IMR-90 (cell line): ENCODE measurements around the gene MEF2D. TPM values are rescaled to one million over a fixed set of nuclear protein-coding genes. Genes with fewer than 3 reads are reported as not detected.

Source experiments
- ATAC-seq: fragments of 200-7000 bp; cut with Tn5 transposase; 2 replicates; pipeline ENCODE4 v1.9.1; 2020; ENCODE audit warnings: low read depth, mild to moderate bottlenecking, moderate library complexity
- BruUV-seq: library from RNA; stranded (reverse); fragments of 400-500 nt; replicated peaks from 2 replicates; lab custom pipeline; 2021; lab: Mats Ljungman, UMichigan
- CTCF ChIA-PET: fragments of 300-600 bp; formaldehyde crosslinking; extraction: SDS; loops from one replicate; lab custom pipeline; 2021; ENCODE audit warnings: antibody characterized with exemption; lab: Yijun Ruan, JAX
- POLR2A ChIA-PET: fragments of 300-600 bp; sonication (Branson Sonifier 250); formaldehyde crosslinking; loops from one replicate; lab custom pipeline; 2022; ENCODE audit warnings: antibody characterized with exemption; ENCODE audit not compliant: unreplicated experiment; lab: Charles Lee
- DNase-seq: peaks from one replicate; pipeline ENCODE4 v3.0.0; 2013
- H2AFZ ChIP-seq: replicated peaks from 2 replicates; pipeline ENCODE3; 2013; ENCODE audit warnings: low read length, mild to moderate bottlenecking; ENCODE audit not compliant: poor library complexity
- H2AK5ac ChIP-seq: 2 replicates; pipeline ENCODE4 v1.6.1; 2013; ENCODE audit warnings: low read depth, low read length, inconsistent platforms
- H2AK9ac ChIP-seq: replicated peaks from 2 replicates; pipeline ENCODE3; 2013; ENCODE audit warnings: mild to moderate bottlenecking, low read depth, low read length, moderate library complexity; ENCODE audit not compliant: poor library complexity
- H2BK120ac ChIP-seq: 2 replicates; pipeline ENCODE4 v1.6.1; 2013; ENCODE audit warnings: low read depth, low read length, inconsistent platforms
- H2BK15ac ChIP-seq: 3 replicates; pipeline ENCODE4 v1.6.1; 2013; ENCODE audit warnings: low read depth, low read length, inconsistent platforms
- H2BK20ac ChIP-seq: 2 replicates; pipeline ENCODE4 v1.6.1; 2013; ENCODE audit warnings: low read depth, mild to moderate bottlenecking, inconsistent platforms, low read length, moderate library complexity
- H2BK5ac ChIP-seq: 2 replicates; pipeline ENCODE4 v1.6.1; 2013; ENCODE audit warnings: mild to moderate bottlenecking, low read depth, low read length, inconsistent platforms; ENCODE audit not compliant: poor library complexity, severe bottlenecking
- H3K14ac ChIP-seq: replicated peaks from 2 replicates; pipeline ENCODE4 v1.6.1; 2013; ENCODE audit warnings: low read depth, low read length, inconsistent platforms
- H3K18ac ChIP-seq: 2 replicates; pipeline ENCODE4 v1.6.1; 2013; ENCODE audit warnings: low read depth, low read length, control low read depth
- H3K23ac ChIP-seq: 2 replicates; pipeline ENCODE4 v1.6.1; 2013; ENCODE audit warnings: low read depth, low read length, inconsistent platforms
- H3K27ac ChIP-seq: 2 replicates; pipeline ENCODE4 v1.5.1; 2013; ENCODE audit warnings: mild to moderate bottlenecking, control low read depth, low read length; ENCODE audit not compliant: insufficient read depth
- H3K27me3 ChIP-seq: 2 replicates; pipeline ENCODE4 v1.6.1; 2013; ENCODE audit warnings: low read length; ENCODE audit not compliant: control insufficient read depth, insufficient read depth
- H3K36me3 ChIP-seq: 2 replicates; pipeline ENCODE4 v1.6.1; 2013; ENCODE audit warnings: low read length, mixed read lengths; ENCODE audit not compliant: control insufficient read depth, insufficient read depth
- H3K4ac ChIP-seq: 2 replicates; pipeline ENCODE4 v1.6.1; 2013; ENCODE audit warnings: low read depth, low read length, inconsistent platforms
- H3K4me1 ChIP-seq: 2 replicates; pipeline ENCODE4 v1.6.1; 2013; ENCODE audit warnings: low read length, mixed read lengths; ENCODE audit not compliant: control insufficient read depth, insufficient read depth
- H3K4me2 ChIP-seq: 2 replicates; pipeline ENCODE4 v1.6.1; 2013; ENCODE audit warnings: low read depth, mild to moderate bottlenecking, control low read depth, low read length, moderate library complexity
- H3K4me3 ChIP-seq: 2 replicates; pipeline ENCODE4 v1.5.1; 2013; ENCODE audit warnings: low read depth, mild to moderate bottlenecking, control low read depth, low read length, moderate library complexity; ENCODE audit not compliant: insufficient read depth
- H3K56ac ChIP-seq: 2 replicates; pipeline ENCODE4 v1.6.1; 2013; ENCODE audit warnings: low read length, inconsistent platforms; ENCODE audit not compliant: insufficient read depth; ENCODE audit errors: extremely low read depth
- H3K79me1 ChIP-seq, 2 experiments: 2 replicates each; pipeline ENCODE4 v1.6.1; 2013; ENCODE audit warnings: low read length in 2 of 2, inconsistent platforms in 1 of 2, low read depth in 1 of 2
- H3K9ac ChIP-seq: 2 replicates; pipeline ENCODE4 v1.6.1; 2013; ENCODE audit warnings: low read depth, low read length, control low read depth
- H3K9me1 ChIP-seq: 2 replicates; pipeline ENCODE4 v1.6.1; 2013; ENCODE audit warnings: low read length, inconsistent platforms; ENCODE audit not compliant: insufficient read depth
- H3K9me3 ChIP-seq: 2 replicates; pipeline ENCODE4 v1.6.1; 2013; ENCODE audit warnings: low read length; ENCODE audit not compliant: control insufficient read depth, insufficient read depth
- H4K20me1 ChIP-seq: 2 replicates; pipeline ENCODE4 v1.6.1; 2013; ENCODE audit warnings: low read length, inconsistent platforms; ENCODE audit not compliant: insufficient read depth
- H4K5ac ChIP-seq: 2 replicates; pipeline ENCODE4 v1.6.1; 2013; ENCODE audit warnings: mild to moderate bottlenecking, low read depth, low read length, control low read depth
- H4K8ac ChIP-seq, 2 experiments: 2 replicates each; pipeline ENCODE4 v1.6.1; 2013; ENCODE audit warnings: low read depth in 2 of 2, low read length in 2 of 2, control low read depth in 1 of 2, inconsistent platforms in 1 of 2
- H4K91ac ChIP-seq: 2 replicates; pipeline ENCODE4 v1.6.1; 2013; ENCODE audit warnings: low read depth, low read length, inconsistent platforms; ENCODE audit not compliant: insufficient read depth
- CEBPB ChIP-seq: IDR thresholded peaks from 2 replicates; pipeline ENCODE4 v1.6.1; 2012; ENCODE audit warnings: low read depth, low read length, improper control_type of control experiment
- ELK1 ChIP-seq: fragments of 150-350 bp; IDR thresholded peaks from 2 replicates; pipeline ENCODE4 v1.6.1; 2016; ENCODE audit warnings: low read depth, mild to moderate bottlenecking, low read length, moderate library complexity, borderline replicate concordance
- MAFK ChIP-seq: IDR thresholded peaks from 2 replicates; pipeline ENCODE4 v1.6.1; 2012; ENCODE audit warnings: low read depth, low read length, improper control_type of control experiment
- MXI1 ChIP-seq: IDR thresholded peaks from 2 replicates; pipeline ENCODE4 v1.6.1; 2012; ENCODE audit warnings: low read depth, mild to moderate bottlenecking, low read length, moderate library complexity, borderline replicate concordance
- NFE2L2 ChIP-seq: fragments of 150-350 bp; IDR thresholded peaks from 2 replicates; pipeline ENCODE4 v1.6.1; 2016; ENCODE audit warnings: low read depth, mild to moderate bottlenecking, low read length
- POLR2A ChIP-seq: IDR thresholded peaks from 2 replicates; pipeline ENCODE4 v1.6.1; 2012; ENCODE audit warnings: mild to moderate bottlenecking, low read depth, low read length
- SMC3 ChIP-seq: fragments of 150-350 bp; IDR thresholded peaks from 2 replicates; pipeline ENCODE4 v1.6.1; 2016; ENCODE audit warnings: low read depth, mild to moderate bottlenecking, antibody characterized with exemption, low read length, moderate library complexity
- WGBS, 2 experiments: methylation state at CpG; one replicate each; pipeline versions ENCODE4 v1.1.5 to v1.1.7; 2013; ENCODE audit warnings: missing lambda C conversion rate in 2 of 2; ENCODE audit not compliant: insufficient read length in 1 of 2; ENCODE audit errors: extremely low coverage in 2 of 2; 5-methylcytosine and 5-hydroxymethylcytosine counted together
- dilution Hi-C: fragments of 300-500 bp; cut with HindIII; formaldehyde crosslinking; loops from one replicate; pipeline ENCODE4 v1.14.3; 2018; ENCODE audit warnings: low sequenced_read_pairs; ENCODE audit not compliant: unreplicated experiment
- in situ Hi-C: fragments of 300-500 bp; cut with MboI; formaldehyde crosslinking; loops from 3 replicates; pipeline ENCODE4 v1.14.3; 2019; ENCODE audit warnings: low sequenced_read_pairs, inconsistent platforms, mixed read lengths
- intact Hi-C: fragments of 100-400 bp; cut with micrococcal nuclease; formaldehyde crosslinking; loops from 2 replicates; pipeline ENCODE4 v1.10.0; 2022
- polyA plus RNA-seq, 3 experiments: library from polyadenylated mRNA; depleted of rRNA; stranded (reverse); fragments of >200 nt; gene quantifications; 2 replicates each; pipeline ENCODE4 v1.2.3, GENCODE V29; 2012; ENCODE audit warnings: low replicate concordance in 1 of 3
- total RNA-seq: library from RNA; depleted of rRNA; stranded (reverse); fragments of >200 nt; gene quantifications from 2 replicates; pipeline ENCODE4 v1.2.3, GENCODE V29; 2012

The MEF2D gene
- total and polyA plus RNA-seq, 2 of the 4 experiments (the other 2 are of a cell fraction) = 2.9 to 20.0 TPM

GRCh38 chr1:156440654-156441437 is 59.7 kb downstream of the MEF2D start:
- Histone ChIP-seq H4K8ac (no peak overlapping the region), H3K36me3 (no peaks in the 10 kb centered on the region), H2AK9ac (no peak overlapping the region), H3K23ac (0 out of 2 replicates have a peak overlapping the region, but pooled peaks have one; percentile 25), H3K9me1 (no peaks in the 10 kb centered on the region), H4K91ac (no peak overlapping the region), H3K4me2 (no peak overlapping the region), H3K27me3 (peaks cover 84% of the 10 kb centered on the region), H3K79me1 (no peaks in the 10 kb centered on the region), H2BK20ac (no peak overlapping the region), H3K4me1 (no peaks in the 10 kb centered on the region), H3K4ac (no peak overlapping the region), H2AK5ac (no peak overlapping the region), H4K20me1 (peaks cover 10% of the 10 kb centered on the region; the same call in 1 of the 2 replicates), H3K56ac (no peak overlapping the region), H4K5ac (no peak overlapping the region), H3K18ac (no peak overlapping the region), H3K14ac (no peak overlapping the region), H3K4me3 (no peak overlapping the region), H2BK5ac (no peak overlapping the region), H3K9ac (no peak overlapping the region), H3K27ac (no peak overlapping the region), H2BK15ac (no peak overlapping the region), H2AFZ (no peak overlapping the region), H2BK120ac (no peak overlapping the region), H3K9me3 (peaks cover 8% of the 10 kb centered on the region)
- WGBS, 2 experiments = 14% methylated on average over 3 of the region's 9 CpGs; no CpG with 5 or more reads in 1 of the 2 experiments
- no peak for DNase-seq
- POLR2A ChIA-PET = no interaction called here
- TF ChIP-seq ELK1 = no peak
- no peak for TF ChIP-seq MAFK
- no peak for TF ChIP-seq NFE2L2
- no peak for TF ChIP-seq CEBPB
- no peak for TF ChIP-seq SMC3
- no peak for TF ChIP-seq POLR2A
- TF ChIP-seq MXI1 = no peak
- intact Hi-C loops = no loop called here
- ATAC-seq = no peak
- no TSS peak for BruUV-seq
- in situ Hi-C loops = loop anchor here (10.0 kb wide), 1 partner anchor 56 kb away; no protein-coding TSS in a partner anchor
- dilution Hi-C loops = no loop called here
- CTCF ChIA-PET = no interaction called here
